Stimulated activated CD4-positive, alpha-beta T cell treated with anti-CD3 and anti-CD28 coated beads, Interleukin-1b, Interleukin-23, amount 100 ng/mL, for 4 hours (primary cell): ENCODE data around the gene CCDC170.
A peak's percentile ranks its signal among the peaks of the same experiment; 100 is the strongest.
"Not testable (repeated sequence)": the region's sequence is repeated elsewhere in the genome, so short reads cannot be mapped to it uniquely, and the experiment has no call there.

Source experiments
- DNase-seq, 2 donors: peaks; one replicate each; pipeline ENCODE4 v3.0.0-alpha.2; 2020; ENCODE audit warnings: low read depth in 2 of 2

CCDC170 gene

GRCh38 chr6:151493804-151494234 lies at the start of gene CCDC170:
Gene CCDC170, plus strand, starts transcription at chr6:151494017. Its CDS starts 112 bp downstream, at chr6:151494129.
- no peak for DNase-seq

GRCh38 chr6:151445482-151445881 lies 48.3 kb upstream of the CCDC170 start:
- DNase-seq: no peak

- DNase-seq: no peak
Measured at GRCh38 chr6:151447237-151447636, 46.6 kb upstream of the CCDC170 start.

DNA sequence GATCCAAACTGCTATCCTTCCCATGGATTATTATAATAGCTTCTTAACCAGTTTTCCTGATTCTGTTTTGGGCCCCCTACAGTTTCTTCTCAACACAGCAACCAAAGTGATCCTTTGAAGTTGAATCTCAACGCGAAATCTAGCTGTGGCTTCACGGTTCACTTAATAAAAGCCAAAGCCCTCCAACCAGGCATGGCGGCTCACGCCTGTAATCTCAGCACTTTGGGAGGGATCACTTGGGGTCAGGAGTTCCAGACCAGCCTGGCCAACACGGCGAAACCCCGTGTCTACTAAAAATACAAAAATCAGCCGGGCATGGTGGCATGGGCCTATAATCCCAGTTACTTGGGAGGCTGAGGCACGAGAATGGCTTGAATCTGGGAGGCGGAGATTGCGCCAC lies 45.2 kb upstream of the CCDC170 start:
- DNase-seq: no peak

DNA sequence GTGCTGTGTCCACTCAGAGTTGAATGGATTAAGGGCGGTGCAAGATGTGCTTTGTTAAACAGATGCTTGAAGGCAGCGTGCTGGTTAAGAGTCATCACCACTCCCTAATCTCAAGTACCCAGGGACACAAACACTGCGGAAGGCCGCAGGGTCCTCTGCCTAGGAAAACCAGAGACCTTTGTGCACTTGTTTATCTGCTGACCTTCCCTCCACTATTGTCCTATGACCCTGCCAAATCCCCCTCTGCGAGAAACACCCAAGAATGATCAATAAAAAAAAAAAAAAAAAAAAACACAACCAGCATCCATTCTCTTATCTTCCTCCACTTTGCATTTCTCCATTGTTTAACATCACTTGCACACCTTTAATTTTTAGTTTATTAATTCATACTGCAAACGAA lies 42.9 kb upstream of the CCDC170 start:
- not testable (repeated sequence) for DNase-seq

DNA sequence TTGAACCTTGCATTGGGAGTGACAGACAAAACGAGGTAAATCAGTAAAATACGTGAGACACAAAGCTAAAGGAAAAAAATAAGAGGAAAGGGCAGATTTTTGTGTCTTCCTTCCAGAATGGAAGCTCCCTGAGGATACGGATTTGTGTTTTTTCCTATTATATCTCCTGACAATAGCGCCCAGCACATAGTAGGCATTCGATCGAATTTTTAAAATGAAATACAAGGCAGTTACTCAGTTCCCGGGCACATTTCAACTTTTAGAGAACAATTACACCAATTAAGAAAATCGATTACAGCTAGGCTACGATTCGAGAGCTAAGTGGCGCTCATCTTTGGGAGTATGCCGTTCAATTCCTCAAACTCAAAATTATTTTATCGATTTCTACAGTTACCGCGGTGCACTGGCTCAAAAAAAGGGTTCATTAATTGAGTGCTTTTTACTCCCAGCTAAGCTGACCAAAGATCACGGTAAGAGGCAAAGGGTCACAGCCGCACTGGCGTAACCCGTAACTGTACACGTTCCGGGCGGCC lies 42.3 kb upstream of the CCDC170 start:
- DNase-seq: no peak

DNA sequence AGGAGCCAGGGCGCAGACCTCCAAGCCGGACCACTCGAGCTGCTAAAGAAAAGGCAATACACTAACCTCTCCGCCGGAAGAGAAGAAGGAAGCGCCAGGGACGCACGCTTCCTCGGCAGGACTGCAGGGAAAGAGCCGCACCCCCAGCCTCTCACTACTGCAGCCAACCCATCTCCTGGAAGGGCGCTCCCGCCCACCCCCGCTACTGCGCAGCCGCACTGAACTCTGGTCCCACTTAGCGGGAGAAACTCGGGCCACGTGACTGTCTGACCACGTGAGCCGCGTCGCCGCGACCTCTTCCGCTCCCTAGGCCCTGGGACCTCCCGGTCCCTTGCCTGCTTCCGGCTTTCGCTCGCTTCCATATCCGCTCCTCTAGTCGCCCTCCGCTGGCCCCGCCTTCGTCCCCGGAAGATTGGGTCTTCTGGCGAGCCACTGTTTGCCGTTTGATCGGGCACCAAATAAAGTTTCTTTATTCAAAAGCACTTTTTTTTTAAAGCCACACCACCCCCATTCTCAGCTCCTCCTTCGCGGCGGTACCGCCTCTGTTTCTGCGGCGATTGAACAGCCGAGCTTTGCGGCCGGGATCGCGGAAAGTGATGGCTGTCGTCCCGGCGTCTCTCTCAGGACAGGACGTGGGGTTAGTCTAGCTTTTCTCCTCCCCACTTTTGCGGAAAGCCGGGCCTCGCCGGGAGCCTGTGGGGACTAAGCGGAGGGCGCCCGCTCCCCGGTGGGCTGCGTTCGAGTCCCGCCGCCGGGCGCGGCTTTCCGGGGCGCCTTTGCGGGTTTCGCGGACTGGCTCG lies 41.7 kb upstream of the CCDC170 start, which contains the start of gene RMND1:
TSS of gene RMND1 (minus strand) at position 177 of the 800 bp plus-strand sequence. CDS start 6,315 bp downstream, outside the sequence.
- DNase-seq: peak; percentile 99

DNA sequence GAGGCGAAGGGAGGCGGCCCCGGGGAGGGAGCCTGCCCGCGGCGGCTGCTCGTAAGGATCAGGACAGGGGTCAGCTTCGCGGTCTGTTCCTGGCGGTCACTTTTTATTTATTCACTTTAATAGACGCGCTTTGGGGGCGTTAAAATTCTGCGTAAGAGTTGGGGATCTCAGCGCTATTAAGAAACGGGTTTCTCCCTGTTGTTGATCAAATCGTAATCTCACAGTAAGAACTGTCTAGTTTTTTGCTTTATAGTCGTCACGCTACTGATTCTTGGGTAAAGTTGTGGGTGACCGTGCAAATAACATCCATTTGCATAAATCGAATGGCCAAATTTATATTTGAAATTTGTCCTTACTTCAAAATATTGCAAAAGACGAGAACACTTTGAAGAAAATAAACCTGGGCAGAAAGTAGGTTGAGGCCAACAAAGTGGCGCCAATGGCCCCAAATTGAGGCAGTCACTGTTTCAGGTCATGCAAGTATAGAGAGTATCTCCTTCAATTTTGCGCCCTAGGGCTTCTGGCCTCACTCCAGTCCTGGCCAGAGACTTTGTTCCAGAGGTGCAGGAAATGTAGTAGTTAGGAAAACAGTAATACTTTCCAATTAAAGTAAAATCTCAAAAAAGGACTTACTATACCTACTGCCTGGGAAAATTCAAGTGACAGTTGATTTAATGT lies 40.9 kb upstream of the CCDC170 start:
- DNase-seq: no peak

DNA sequence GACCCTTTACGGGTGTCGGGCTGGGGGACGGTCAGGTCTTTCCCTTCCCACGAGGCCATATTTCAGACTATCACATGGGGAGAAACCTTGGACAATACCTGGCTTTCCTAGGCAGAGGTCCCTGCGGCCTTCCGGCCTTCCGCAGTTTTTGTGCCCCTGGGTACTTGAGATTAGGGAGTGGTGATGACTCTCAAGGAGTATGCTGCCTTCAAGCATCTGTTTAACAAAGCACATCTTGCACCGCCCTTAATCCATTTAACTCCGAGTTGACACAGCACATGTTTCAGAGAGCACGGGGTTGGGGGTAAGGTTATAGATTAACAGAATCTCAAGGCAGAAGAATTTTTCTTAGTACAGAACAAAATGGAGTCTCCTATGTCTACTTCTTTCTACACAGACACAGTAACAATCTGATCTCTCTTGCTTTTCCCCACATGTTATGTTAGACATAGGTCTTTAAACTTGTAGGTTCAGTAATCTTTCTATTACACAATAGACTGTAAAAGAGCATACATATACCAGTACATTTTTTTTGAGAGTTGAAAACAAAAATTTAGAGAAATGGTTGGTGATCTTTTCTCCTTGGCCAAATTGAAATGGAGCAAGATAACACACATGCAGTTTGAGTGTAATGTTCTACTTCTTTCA lies 37.9 kb upstream of the CCDC170 start:
- DNase-seq: not testable (repeated sequence)

GRCh38 chr6:151461673-151462072 lies 32.1 kb upstream of the CCDC170 start:
- DNase-seq: no peak

GRCh38 chr6:151464702-151465101 lies 29.1 kb upstream of the CCDC170 start:
- DNase-seq: no peak

DNA sequence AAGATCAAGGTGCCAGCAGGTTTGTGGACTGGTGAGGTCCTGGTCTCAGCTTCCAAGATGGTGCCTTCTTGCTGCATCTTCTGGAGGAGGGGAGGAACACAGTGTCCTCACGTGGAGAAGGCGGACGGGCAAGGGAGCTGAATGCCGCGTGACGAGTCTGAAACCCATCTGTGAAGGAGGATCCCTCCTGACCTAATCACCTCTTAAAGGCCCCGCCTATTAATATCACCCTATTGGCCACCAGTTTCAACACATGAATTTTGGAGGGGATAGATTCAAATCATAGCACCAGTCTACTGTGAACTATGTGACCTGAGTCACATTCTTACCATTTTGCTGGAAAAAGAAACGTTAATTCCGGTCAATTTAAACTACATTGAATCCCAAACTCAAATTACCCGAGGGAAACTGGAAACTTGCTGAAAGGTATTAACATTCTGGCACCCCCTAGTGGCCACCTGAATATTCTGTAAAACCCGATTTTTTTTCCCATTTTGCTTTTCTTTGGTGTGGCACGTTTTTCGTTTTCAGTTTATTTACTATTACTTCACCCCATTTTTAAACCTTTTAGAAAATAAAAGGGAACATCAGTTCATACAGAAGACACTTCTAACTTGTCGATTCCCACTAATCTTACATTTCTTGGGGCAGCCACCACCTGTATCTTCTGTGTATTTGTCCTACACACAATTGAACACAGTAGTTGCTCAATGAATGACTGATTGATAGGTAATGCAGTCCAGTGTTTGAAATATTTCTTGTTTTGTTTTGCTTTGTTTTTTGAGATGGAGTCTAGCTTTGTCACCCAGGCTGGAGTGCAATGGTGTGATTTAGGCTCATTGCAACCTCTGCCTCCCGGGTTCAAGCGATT lies 17.9 kb upstream of the CCDC170 start:
- peak in 1 of 2 donors; percentile 50 for DNase-seq

- DNase-seq: no peak
Measured at GRCh38 chr6:151477726-151478125, 16.1 kb upstream of the CCDC170 start.

DNA sequence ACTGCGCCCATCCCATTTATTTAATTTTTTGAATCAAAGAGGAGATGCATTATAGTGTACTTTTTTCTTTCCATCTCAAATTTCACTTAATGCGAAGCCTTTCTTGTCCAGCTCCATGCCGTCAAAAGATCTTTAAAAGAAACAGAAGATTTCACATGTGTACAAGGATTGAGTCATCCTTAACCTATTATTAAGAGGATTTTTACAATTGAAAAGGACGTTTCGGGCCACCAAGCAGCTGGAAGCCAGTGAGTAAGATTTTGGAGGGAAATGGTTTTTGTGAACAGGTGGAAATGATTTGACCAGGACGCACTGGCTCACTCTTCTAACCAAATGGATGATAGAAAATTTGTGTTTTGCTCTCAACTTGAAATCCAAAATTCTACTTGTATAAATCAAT lies 15.1 kb upstream of the CCDC170 start:
- DNase-seq: no peak

DNA sequence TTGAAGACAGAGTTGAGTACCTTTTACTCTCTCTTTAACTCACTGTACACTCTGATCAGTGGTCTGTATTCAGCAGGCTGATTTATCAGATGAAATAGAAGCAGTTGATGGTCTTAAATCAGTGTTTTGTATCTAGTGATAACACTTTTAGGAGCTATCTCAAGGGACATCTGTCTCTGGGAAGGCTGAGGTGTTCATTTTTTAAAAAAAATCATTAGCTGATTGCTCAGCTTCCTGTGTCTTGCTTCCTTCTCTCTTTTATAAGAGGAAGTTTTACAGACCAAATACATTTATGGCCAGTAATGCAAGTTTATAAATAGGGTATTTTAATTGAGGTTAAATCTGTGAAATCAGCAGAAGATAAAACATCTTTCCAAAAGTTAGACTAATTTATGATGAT lies 12.0 kb upstream of the CCDC170 start:
- no peak for DNase-seq

GRCh38 chr6:151482290-151482689 lies 11.5 kb upstream of the CCDC170 start:
- DNase-seq: no peak

DNA sequence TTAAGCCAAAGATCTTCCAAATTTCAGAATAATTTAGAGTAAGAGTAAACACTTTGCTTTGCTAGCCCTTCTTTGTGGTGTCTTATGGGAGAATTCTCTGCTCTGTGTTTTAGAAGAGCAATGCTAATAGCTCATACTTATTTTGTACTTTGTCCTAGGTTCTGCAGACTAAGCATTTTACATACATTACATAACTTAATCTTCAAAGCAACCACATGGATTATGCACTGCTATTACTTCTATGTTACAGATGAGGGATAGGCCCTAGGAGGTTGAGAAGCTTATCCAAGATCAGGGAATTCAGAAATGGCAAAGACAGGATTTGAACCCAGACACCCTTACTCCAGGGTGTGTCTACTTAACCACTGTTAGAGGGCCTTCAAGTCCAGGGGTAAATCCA lies 9.8 kb upstream of the CCDC170 start:
- no peak for DNase-seq

DNA sequence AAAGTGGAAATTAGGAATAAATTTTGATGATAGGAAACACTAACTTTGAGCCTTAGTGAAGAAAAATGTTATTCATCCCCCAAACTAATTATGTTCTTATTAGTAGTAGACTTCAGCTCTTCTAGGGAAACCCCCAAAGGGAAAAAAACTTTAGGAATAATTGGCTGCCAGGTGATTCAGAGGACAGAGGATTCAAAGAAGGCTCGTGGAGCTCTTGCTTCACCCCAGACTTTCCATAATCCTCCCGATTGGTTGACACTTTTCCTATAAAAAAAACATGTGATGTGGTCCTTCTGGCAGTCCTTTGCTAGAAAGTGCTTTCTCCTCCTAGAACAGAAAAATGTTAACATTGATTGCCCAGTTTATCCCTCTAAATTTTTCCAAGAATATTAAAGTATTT lies 5.6 kb upstream of the CCDC170 start:
- no peak for DNase-seq

- DNase-seq: no peak
Measured at GRCh38 chr6:151490996-151491395, 2.8 kb upstream of the CCDC170 start.

- DNase-seq: no peak
Measured at GRCh38 chr6:151493161-151493803, 535 bp upstream of the CCDC170 start.
